A673 (cell line): Measurements from ENCODE around the gene ENOX1. TPM values are rescaled to one million over a fixed set of nuclear protein-coding genes. Genes with fewer than 3 reads are reported as not detected.

Source experiments
- BruUV-seq: library from RNA; stranded (reverse); fragments of 400-500 nt; replicated peaks from 2 replicates; lab custom pipeline; 2021; lab: Mats Ljungman, UMichigan
- CTCF ChIA-PET: fragments of 300-600 bp; sonication (Branson Sonifier 250); formaldehyde crosslinking; loops from one replicate; lab custom pipeline; 2022; ENCODE audit warnings: antibody characterized with exemption; lab: Charles Lee
- POLR2A ChIA-PET: fragments of 300-600 bp; sonication (Branson Sonifier 250); formaldehyde crosslinking; loops from one replicate; lab custom pipeline; 2022; ENCODE audit warnings: antibody characterized with exemption; ENCODE audit not compliant: low non-redundant PET; lab: Charles Lee
- DNase-seq: peaks from one replicate; pipeline ENCODE4 v3.0.0-alpha.2; 2015; ENCODE audit warnings: low spot score
- H3K27ac ChIP-seq: fragments of 200-600 bp; sonication (generic); 2 replicates; pipeline ENCODE4 v1.5.1; 2016; ENCODE audit warnings: mixed run types, low read depth, mild to moderate bottlenecking, mixed read lengths, antibody characterized with exemption, low read length; ENCODE audit not compliant: poor library complexity, severe bottlenecking
- H3K27me3 ChIP-seq: fragments of 200-600 bp; sonication (generic); replicated peaks from 2 replicates; pipeline ENCODE4 v1.6.1; 2017; ENCODE audit warnings: mixed run types, low read depth, mild to moderate bottlenecking, mixed read lengths, antibody characterized with exemption, low read length; ENCODE audit not compliant: insufficient read depth, poor library complexity
- H3K36me3 ChIP-seq: fragments of 200-600 bp; sonication (generic); 2 replicates; pipeline ENCODE4 v1.6.1; 2016; ENCODE audit warnings: mixed run types, mild to moderate bottlenecking, mixed read lengths, antibody characterized with exemption, low read length; ENCODE audit not compliant: insufficient read depth, poor library complexity, severe bottlenecking
- H3K4me1 ChIP-seq: fragments of 200-600 bp; sonication (generic); 2 replicates; pipeline ENCODE4 v1.6.1; 2017; ENCODE audit warnings: mixed run types, mild to moderate bottlenecking, mixed read lengths, antibody characterized with exemption, low read length; ENCODE audit not compliant: insufficient read depth, poor library complexity, severe bottlenecking
- H3K4me3 ChIP-seq: fragments of 200-600 bp; sonication (generic); 2 replicates; pipeline ENCODE4 v1.5.1; 2016; ENCODE audit warnings: low read depth, mixed run types, mild to moderate bottlenecking, mixed read lengths, low read length; ENCODE audit not compliant: poor library complexity, severe bottlenecking
- H3K9me3 ChIP-seq: fragments of 200-600 bp; sonication (generic); 2 replicates; pipeline ENCODE4 v1.6.1; 2016; ENCODE audit warnings: mixed run types, low read depth, mild to moderate bottlenecking, mixed read lengths, antibody characterized with exemption, low read length; ENCODE audit not compliant: poor library complexity, severe bottlenecking
- EZH2 ChIP-seq: fragments of 200-600 bp; sonication (generic); IDR thresholded peaks from 2 replicates; pipeline ENCODE4 v1.6.1; 2017; ENCODE audit warnings: borderline replicate concordance, low read depth, mild to moderate bottlenecking, mixed read lengths, antibody characterized with exemption, low read length; ENCODE audit not compliant: poor library complexity, severe bottlenecking
- intact Hi-C: fragments of 100-400 bp; cut with micrococcal nuclease; formaldehyde crosslinking; loops from one replicate; pipeline ENCODE4 v1.10.0; 2022; ENCODE audit not compliant: unreplicated experiment
- total RNA-seq: library from RNA; stranded (reverse); gene quantifications from 2 replicates; pipeline ENCODE4 v1.2.3, GENCODE V29; 2021
- TF ChIP-seq, protein P1 (sequence below): fragments of 300-800, 200-600 bp; sonication (generic); conservative IDR thresholded peaks from 2 replicates; pipeline ENCODE4 v1.5.1; 2017; ENCODE audit warnings: low read depth, mild to moderate bottlenecking, antibody characterized with exemption, low read length, moderate library complexity, mixed read lengths

The ENOX1 gene
- total RNA-seq, 1 experiment from 2014 or later = 4.4 TPM

DNA sequence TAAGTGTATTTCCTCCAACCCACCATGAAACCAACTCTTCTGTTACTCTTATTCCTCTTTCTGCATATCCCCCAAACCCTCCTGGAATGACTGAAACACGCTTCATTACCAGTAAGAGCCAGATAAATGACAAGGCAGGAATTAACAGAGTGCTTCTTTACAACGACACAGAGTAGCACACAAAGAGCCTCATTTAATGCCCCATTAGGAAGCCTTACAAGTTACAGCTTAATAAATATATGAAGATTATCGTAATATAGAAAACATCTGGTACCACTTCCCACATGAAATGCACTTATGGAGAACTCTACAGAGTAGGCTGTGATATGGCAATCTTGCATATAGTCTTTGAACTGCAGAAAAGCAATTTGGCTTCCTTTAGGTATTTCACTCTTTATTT, 116.8 kb downstream of the ENOX1 start:
- peak; percentile 22 for DNase-seq
- POLR2A ChIA-PET = no interaction called here
- BruUV-seq = no TSS peak
- CTCF ChIA-PET = no interaction called here
- no peak overlapping the region for H3K4me3 ChIP-seq
- intact Hi-C loops = no loop called here
- TF ChIP-seq, protein P1, sequence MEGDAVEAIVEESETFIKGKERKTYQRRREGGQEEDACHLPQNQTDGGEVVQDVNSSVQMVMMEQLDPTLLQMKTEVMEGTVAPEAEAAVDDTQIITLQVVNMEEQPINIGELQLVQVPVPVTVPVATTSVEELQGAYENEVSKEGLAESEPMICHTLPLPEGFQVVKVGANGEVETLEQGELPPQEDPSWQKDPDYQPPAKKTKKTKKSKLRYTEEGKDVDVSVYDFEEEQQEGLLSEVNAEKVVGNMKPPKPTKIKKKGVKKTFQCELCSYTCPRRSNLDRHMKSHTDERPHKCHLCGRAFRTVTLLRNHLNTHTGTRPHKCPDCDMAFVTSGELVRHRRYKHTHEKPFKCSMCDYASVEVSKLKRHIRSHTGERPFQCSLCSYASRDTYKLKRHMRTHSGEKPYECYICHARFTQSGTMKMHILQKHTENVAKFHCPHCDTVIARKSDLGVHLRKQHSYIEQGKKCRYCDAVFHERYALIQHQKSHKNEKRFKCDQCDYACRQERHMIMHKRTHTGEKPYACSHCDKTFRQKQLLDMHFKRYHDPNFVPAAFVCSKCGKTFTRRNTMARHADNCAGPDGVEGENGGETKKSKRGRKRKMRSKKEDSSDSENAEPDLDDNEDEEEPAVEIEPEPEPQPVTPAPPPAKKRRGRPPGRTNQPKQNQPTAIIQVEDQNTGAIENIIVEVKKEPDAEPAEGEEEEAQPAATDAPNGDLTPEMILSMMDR = no peak
- TF ChIP-seq EZH2 = no peak
- H3K9me3 ChIP-seq = no peaks in the 10 kb centered on the region
- H3K27me3 ChIP-seq = no peaks in the 10 kb centered on the region
- no peaks in the 10 kb centered on the region for H3K36me3 ChIP-seq
- H3K27ac ChIP-seq = no peak overlapping the region
- no peaks in the 10 kb centered on the region for H3K4me1 ChIP-seq

DNA sequence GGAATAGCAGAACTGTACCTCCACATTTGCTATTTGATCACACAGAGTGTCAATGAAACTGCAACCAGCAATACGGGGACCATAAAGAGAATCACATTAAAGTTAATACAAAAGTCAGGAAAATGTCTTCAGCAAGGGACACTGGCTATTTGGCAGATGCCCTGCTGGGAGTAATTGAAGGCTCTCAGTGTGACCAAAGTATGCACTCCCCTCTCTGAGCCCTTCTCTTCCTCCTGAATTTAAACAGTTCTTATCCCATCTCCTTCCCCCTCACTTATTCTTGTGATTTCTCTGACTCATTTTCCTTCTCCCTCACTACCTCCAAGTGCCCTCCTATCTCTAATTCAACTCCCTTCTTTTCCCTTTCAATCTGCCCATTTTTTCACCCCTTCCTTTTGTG, 117.7 kb downstream of the ENOX1 start:
- Histone ChIP-seq H3K27ac (no peak overlapping the region), H3K36me3 (no peaks in the 10 kb centered on the region), H3K4me3 (no peak overlapping the region), H3K9me3 (no peaks in the 10 kb centered on the region), H3K4me1 (no peaks in the 10 kb centered on the region), H3K27me3 (no peaks in the 10 kb centered on the region)
- ChIA-PET POLR2A (no interaction called here), CTCF (interaction anchor here (0.6 kb wide), 1 partner anchor 1418 kb away, joined by 5 read pairs; no protein-coding TSS in a partner anchor)
- DNase-seq = no peak
- no peak for TF ChIP-seq EZH2
- TF ChIP-seq, protein P1 = no peak
- intact Hi-C loops = no loop called here
- no TSS peak for BruUV-seq

DNA sequence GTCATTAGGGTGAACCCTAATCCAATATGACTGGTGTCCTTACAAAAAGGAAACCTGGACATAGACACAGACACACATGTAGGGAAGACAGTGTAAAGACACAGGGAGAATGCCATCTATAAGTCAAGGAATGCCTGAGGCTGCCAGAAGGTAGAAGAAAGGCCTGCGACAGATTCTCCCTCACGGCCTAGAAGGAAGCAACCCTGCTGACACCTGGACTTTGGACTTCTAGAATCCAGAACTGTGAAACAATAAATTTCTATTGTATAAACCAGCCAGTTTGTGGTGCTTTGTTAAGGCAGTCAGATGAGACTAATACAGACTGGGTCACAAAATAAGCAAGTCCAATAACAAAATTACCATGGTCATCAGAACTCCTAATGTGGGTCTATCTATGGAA, 120.4 kb downstream of the ENOX1 start:
- TF ChIP-seq, protein P1 = no peak
- no peak for TF ChIP-seq EZH2
- Histone ChIP-seq H3K36me3 (no peaks in the 10 kb centered on the region), H3K4me3 (no peak overlapping the region), H3K27ac (no peak overlapping the region), H3K27me3 (no peaks in the 10 kb centered on the region), H3K4me1 (no peaks in the 10 kb centered on the region), H3K9me3 (no peaks in the 10 kb centered on the region)
- ChIA-PET POLR2A (no interaction called here), CTCF (no interaction called here)
- intact Hi-C loops = no loop called here
- no TSS peak for BruUV-seq
- DNase-seq = no peak
